K562 (cell line): ENCODE results near the gene FFAR1. TPM values are rescaled to one million over a fixed set of nuclear protein-coding genes. Genes with fewer than 3 reads are reported as not detected.

Experiments
- ARNT ChIP-seq, 2 experiments: fragments of 450-650 bp; IDR thresholded peaks; 2 replicates each; pipeline ENCODE4 v1.6.1; 2016; ENCODE audit warnings: mild to moderate bottlenecking in 1 of 2
- BRD9 ChIP-seq: fragments of 450-650 bp; IDR thresholded peaks from 2 replicates; pipeline ENCODE4 v1.6.1; 2018; ENCODE audit warnings: low read depth; ENCODE audit not compliant: partially characterized antibody
- CAMTA2 ChIP-seq: fragments of 250-450 bp; sonication (Bioruptor Pico); conservative IDR thresholded peaks from 2 replicates; pipeline ENCODE4 v1.5.1; 2022
- CBFB ChIP-seq: sonication (generic); formaldehyde crosslinking; IDR thresholded peaks from 2 replicates; pipeline ENCODE4 v1.4.0; 2020; ENCODE audit warnings: mild to moderate bottlenecking, missing genetic modification reagents
- CTCFL ChIP-seq: IDR thresholded peaks from 2 replicates; pipeline ENCODE4 v1.6.1; 2011; ENCODE audit warnings: borderline replicate concordance, low read depth, mild to moderate bottlenecking, moderate library complexity, low read length; ENCODE audit not compliant: insufficient read depth, poor library complexity, severe bottlenecking
- ETV1 ChIP-seq: fragments of 450-650 bp; conservative IDR thresholded peaks from 2 replicates; pipeline ENCODE4 v1.6.1; 2016; ENCODE audit warnings: missing genetic modification characterization, control low read depth, low read depth, missing compliant biosample characterization
- ETV5 ChIP-seq: sonication (generic); formaldehyde crosslinking; IDR thresholded peaks from 2 replicates; pipeline ENCODE4 v1.4.0; 2020; ENCODE audit warnings: low read depth, mild to moderate bottlenecking, missing genetic modification reagents
- IRF2 ChIP-seq: sonication (generic); formaldehyde crosslinking; IDR thresholded peaks from 2 replicates; pipeline ENCODE4 v1.8.1; 2022; ENCODE audit warnings: mild to moderate bottlenecking, missing genetic modification reagents
- JUND ChIP-seq, 2 experiments: IDR thresholded peaks; 2 replicates in 1 of 2; 3 replicates in 1 of 2; pipeline ENCODE4 v1.6.1; 2011; ENCODE audit warnings: borderline replicate concordance in 2 of 2, low read depth in 2 of 2, low read length in 2 of 2, improper control_type of control experiment in 1 of 2, missing biosample characterization in 1 of 2, missing genetic modification characterization in 1 of 2, missing genetic modification reagents in 1 of 2
- MCM7 ChIP-seq, 2 experiments: fragments of 450-650 bp; IDR thresholded peaks; 2 replicates each; pipeline ENCODE4 v1.6.1; 2016 to 2018
- MECOM ChIP-seq: fragments of 250-450 bp; sonication (Bioruptor Pico); IDR thresholded peaks from 2 replicates; pipeline ENCODE4 v1.8.0; 2022; ENCODE audit warnings: inconsistent platforms
- NFIX ChIP-seq: fragments of 250-450 bp; sonication (Bioruptor Pico); IDR thresholded peaks from 2 replicates; pipeline ENCODE4 v1.4.0; 2020; ENCODE audit warnings: low read depth, mild to moderate bottlenecking, moderate library complexity
- RBM34 ChIP-seq: fragments of 200-400 bp; formaldehyde crosslinking; IDR thresholded peaks from 2 replicates; pipeline ENCODE4 v1.6.1; 2018; ENCODE audit warnings: low read length, borderline replicate concordance; ENCODE audit not compliant: insufficient read depth
- SLC30A9 ChIP-seq: fragments of 250-450 bp; sonication (Bioruptor Pico); IDR thresholded peaks from 2 replicates; pipeline ENCODE4 v1.8.0; 2022; ENCODE audit warnings: mild to moderate bottlenecking, moderate library complexity
- STAG1 ChIP-seq: sonication (generic); formaldehyde crosslinking; IDR thresholded peaks from 2 replicates; pipeline ENCODE4 v1.5.0; 2020; ENCODE audit warnings: missing genetic modification reagents, borderline replicate concordance
- STAT5B ChIP-seq: fragments of 250-450 bp; sonication (Bioruptor Pico); IDR thresholded peaks from 2 replicates; pipeline ENCODE4 v1.8.0; 2021; ENCODE audit warnings: mild to moderate bottlenecking, inconsistent platforms
- SUPT5H ChIP-seq: fragments of 450-650 bp; IDR thresholded peaks from 2 replicates; pipeline ENCODE4 v1.6.1; 2016
- TSC22D4 ChIP-seq: fragments of 450-650 bp; IDR thresholded peaks from 2 replicates; pipeline ENCODE4 v1.6.1; 2016; ENCODE audit warnings: missing genetic modification characterization, missing biosample characterization, control low read depth
- ZNF143 ChIP-seq: sonication (generic); formaldehyde crosslinking; IDR thresholded peaks from 2 replicates; pipeline ENCODE4 v1.9.0; 2022; ENCODE audit warnings: mild to moderate bottlenecking, missing genetic modification reagents
- ZNF174 ChIP-seq: fragments of 250-450 bp; sonication (Bioruptor Pico); IDR thresholded peaks from 2 replicates; pipeline ENCODE4 v1.4.0; 2020; ENCODE audit warnings: mild to moderate bottlenecking
- polyA plus RNA-seq, 8 experiments: library from polyadenylated mRNA; depleted of rRNA in 4 of 8; stranded (reverse) in 5 of 8; unstranded in 3 of 8; fragments of >200 nt; fragmentation: Nextera tagmentation in 2 of 8; fragmentation: Illumina TruSeq in 1 of 8; extraction: Ambion mirVana in 2 of 8; extraction: Trizol in 1 of 8; gene quantifications; 2 replicates each; pipeline versions ENCODE4 v1.2.1 to v1.2.3, GENCODE V29; 2011 to 2014; ENCODE audit warnings: inconsistent platforms in 1 of 8, missing spikeins in 1 of 8
- total RNA-seq, 7 experiments: library from RNA; depleted of rRNA in 6 of 7; stranded (reverse); fragments of >200 nt in 6 of 7; fragmentation: Illumina TruSeq in 2 of 7; extraction: Trizol in 2 of 7; gene quantifications; 2 replicates each; pipeline versions ENCODE4 v1.2.1 to v1.2.3, GENCODE V29; 2011 to 2021; ENCODE audit warnings: low replicate concordance in 1 of 7
- TF ChIP-seq, protein P1 (sequence below): fragments of 250-450 bp; sonication (Bioruptor Pico); IDR thresholded peaks from 2 replicates; pipeline ENCODE4 v1.8.0; 2022; ENCODE audit warnings: moderate library complexity, mild to moderate bottlenecking, inconsistent platforms
- TF ChIP-seq, protein P2 (sequence below): fragments of 200-800 bp; sonication (Bioruptor generic); IDR thresholded peaks from 2 replicates; pipeline ENCODE4 v1.6.1; 2017; ENCODE audit warnings: missing genetic modification characterization, missing compliant biosample characterization
- TF ChIP-seq, protein P3 (sequence below): fragments of 250-450 bp; sonication (Bioruptor Pico); IDR thresholded peaks from 2 replicates; pipeline ENCODE4 v1.8.0; 2021; ENCODE audit warnings: borderline replicate concordance, mild to moderate bottlenecking, moderate library complexity; ENCODE audit not compliant: poor library complexity, severe bottlenecking

FFAR1 gene
- total and polyA plus RNA-seq, 9 of the 15 experiments (the other 6 are each of a cell fraction or from before 2014, with no cell fraction given): not detected

GRCh38 chr19:35352448-35353304, 5.0 kb downstream of the FFAR1 start (continued):
- peak; percentile 75 for TF ChIP-seq JUND (IDR thresholded peaks at IDR 0.05; ENCODE audit: borderline replicate concordance, low read depth, low read length)
- peak; percentile 60; the same call in 1 of the 3 replicates for TF ChIP-seq JUND (tag; IDR thresholded peaks at IDR 0.05; ENCODE audit: borderline replicate concordance, low read depth, low read length)
- 0 out of 2 replicates have a peak, but pooled peaks have one; percentile 29 for TF ChIP-seq ETV5 (CRISPR knock-in tag)
- no peak for TF ChIP-seq CAMTA2 (CRISPR knock-in tag)
- TF ChIP-seq MECOM (CRISPR knock-in tag): no peak
- no peak for TF ChIP-seq BRD9
- no peak for TF ChIP-seq IRF2 (CRISPR knock-in tag)
- no peak for TF ChIP-seq ZNF174 (CRISPR knock-in tag)
- no peak for TF ChIP-seq ZNF143 (CRISPR knock-in tag)
- TF ChIP-seq, protein P1, sequence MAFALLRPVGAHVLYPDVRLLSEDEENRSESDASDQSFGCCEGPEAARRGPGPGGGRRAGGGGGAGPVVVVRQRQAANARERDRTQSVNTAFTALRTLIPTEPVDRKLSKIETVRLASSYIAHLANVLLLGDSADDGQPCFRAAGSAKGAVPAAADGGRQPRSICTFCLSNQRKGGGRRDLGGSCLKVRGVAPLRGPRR (CRISPR knock-in tag): no peak
- TF ChIP-seq, protein P2, sequence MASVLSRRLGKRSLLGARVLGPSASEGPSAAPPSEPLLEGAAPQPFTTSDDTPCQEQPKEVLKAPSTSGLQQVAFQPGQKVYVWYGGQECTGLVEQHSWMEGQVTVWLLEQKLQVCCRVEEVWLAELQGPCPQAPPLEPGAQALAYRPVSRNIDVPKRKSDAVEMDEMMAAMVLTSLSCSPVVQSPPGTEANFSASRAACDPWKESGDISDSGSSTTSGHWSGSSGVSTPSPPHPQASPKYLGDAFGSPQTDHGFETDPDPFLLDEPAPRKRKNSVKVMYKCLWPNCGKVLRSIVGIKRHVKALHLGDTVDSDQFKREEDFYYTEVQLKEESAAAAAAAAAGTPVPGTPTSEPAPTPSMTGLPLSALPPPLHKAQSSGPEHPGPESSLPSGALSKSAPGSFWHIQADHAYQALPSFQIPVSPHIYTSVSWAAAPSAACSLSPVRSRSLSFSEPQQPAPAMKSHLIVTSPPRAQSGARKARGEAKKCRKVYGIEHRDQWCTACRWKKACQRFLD (CRISPR knock-in tag): 0 out of 2 replicates have a peak, but pooled peaks have one; percentile 27
- no peak for TF ChIP-seq MCM7 (IDR thresholded peaks at IDR 0.05)
- no peak for TF ChIP-seq SLC30A9 (CRISPR knock-in tag)
- no peak for TF ChIP-seq CBFB (CRISPR knock-in tag)
- TF ChIP-seq TSC22D4 (tag): no peak
- no peak for TF ChIP-seq ARNT (IDR thresholded peaks at IDR 0.05)
- no peak for TF ChIP-seq RBM34
- TF ChIP-seq SUPT5H: no peak
- peak; percentile 54 for TF ChIP-seq ETV1 (tag)
- TF ChIP-seq CTCFL: no peak
- peak; percentile 86 for TF ChIP-seq STAG1 (CRISPR knock-in tag)
- TF ChIP-seq, protein P3, sequence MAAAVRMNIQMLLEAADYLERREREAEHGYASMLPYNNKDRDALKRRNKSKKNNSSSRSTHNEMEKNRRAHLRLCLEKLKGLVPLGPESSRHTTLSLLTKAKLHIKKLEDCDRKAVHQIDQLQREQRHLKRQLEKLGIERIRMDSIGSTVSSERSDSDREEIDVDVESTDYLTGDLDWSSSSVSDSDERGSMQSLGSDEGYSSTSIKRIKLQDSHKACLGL (CRISPR knock-in tag): no peak
- no peak for TF ChIP-seq NFIX
- no peak for TF ChIP-seq STAT5B (CRISPR knock-in tag)
